ENCODE data around the gene PELI2. TPM values are rescaled to one million over a fixed set of nuclear protein-coding genes. Genes with fewer than 3 reads are reported as not detected.

PELI2 gene
- total RNA-seq, 1 experiment from 2014 or later: 10.0 TPM

GRCh38 chr14:56299306-56299984 is 181.2 kb downstream of the PELI2 start:
- H3F3A ChIP-seq (ENCODE audit: insufficient read depth, low read depth): no peaks in the 10 kb centered on the region
- BruUV-seq (replicated peaks): no TSS peak
- POLR2A ChIA-PET (ENCODE audit: unreplicated experiment): no interaction called here
- no peak overlapping the region for H3K27ac ChIP-seq
- intact Hi-C loops (cut with micrococcal nuclease; ENCODE audit: unreplicated experiment): no loop called here
- H3K4me3 ChIP-seq: no peak overlapping the region
- no peaks in the 10 kb centered on the region for H3K36me3 ChIP-seq (ENCODE audit: low read depth)
- no peak overlapping the region for H2AFZ ChIP-seq
- H3K27me3 ChIP-seq (ENCODE audit: insufficient read depth, low read depth): no peaks in the 10 kb centered on the region
- H3K9me3 ChIP-seq (ENCODE audit: insufficient read depth, low read depth): no peaks in the 10 kb centered on the region
- DNase-seq: no peak
- H4K20me1 ChIP-seq (ENCODE audit: insufficient read depth): no peaks in the 10 kb centered on the region
- no peaks in the 10 kb centered on the region for H3K4me1 ChIP-seq (replicated peaks; ENCODE audit: insufficient read depth)
- no peak overlapping the region for H3K4me2 ChIP-seq
- H3K9me2 ChIP-seq (ENCODE audit: insufficient read depth): no peaks in the 10 kb centered on the region
- H3K79me2 ChIP-seq (ENCODE audit: low read depth): no peaks in the 10 kb centered on the region
- CTCF ChIA-PET: no interaction called here
- no peak for TF ChIP-seq EZH2 (IDR thresholded peaks at IDR 0.05; ENCODE audit: low read depth)
- TF ChIP-seq CTCF (conservative IDR thresholded peaks at IDR 0.05): no peak

- DNase-seq: no peak
- intact Hi-C loops (cut with micrococcal nuclease; ENCODE audit: unreplicated experiment): no loop called here
- no peaks in the 10 kb centered on the region for H3K27me3 ChIP-seq (ENCODE audit: insufficient read depth, low read depth)
- ChIA-PET POLR2A (ENCODE audit: unreplicated experiment) (no interaction called here), CTCF (no interaction called here)
- no peaks in the 10 kb centered on the region for H3K4me1 ChIP-seq (replicated peaks; ENCODE audit: insufficient read depth)
- H3K79me2 ChIP-seq (ENCODE audit: low read depth): no peaks in the 10 kb centered on the region
- H3K4me2 ChIP-seq: no peak overlapping the region
- no peaks in the 10 kb centered on the region for H3F3A ChIP-seq (ENCODE audit: insufficient read depth, low read depth)
- TF ChIP-seq EZH2 (IDR thresholded peaks at IDR 0.05; ENCODE audit: low read depth) (no peak), CTCF (conservative IDR thresholded peaks at IDR 0.05) (no peak)
- BruUV-seq (replicated peaks): no TSS peak
- H3K36me3 ChIP-seq (ENCODE audit: low read depth): no peaks in the 10 kb centered on the region
- no peaks in the 10 kb centered on the region for H3K9me2 ChIP-seq (ENCODE audit: insufficient read depth)
- H2AFZ ChIP-seq: no peak overlapping the region
- no peaks in the 10 kb centered on the region for H3K9me3 ChIP-seq (ENCODE audit: insufficient read depth, low read depth)
- H3K27ac ChIP-seq: no peak overlapping the region
- no peak overlapping the region for H3K4me3 ChIP-seq
- no peaks in the 10 kb centered on the region for H4K20me1 ChIP-seq (ENCODE audit: insufficient read depth)
Measured at GRCh38 chr14:56300495-56300894, 182.3 kb downstream of the PELI2 start.

GRCh38 chr14:56304456-56304855 is 186.2 kb downstream of the PELI2 start:
- TF ChIP-seq CTCF (conservative IDR thresholded peaks at IDR 0.05): no peak
- TF ChIP-seq EZH2 (IDR thresholded peaks at IDR 0.05; ENCODE audit: low read depth): no peak
- Histone ChIP-seq H3K36me3 (ENCODE audit: low read depth) (no peaks in the 10 kb centered on the region), H3K79me2 (ENCODE audit: low read depth) (no peaks in the 10 kb centered on the region), H3K4me3 (no peak overlapping the region), H3K9me2 (ENCODE audit: insufficient read depth) (no peaks in the 10 kb centered on the region), H3K27me3 (ENCODE audit: insufficient read depth, low read depth) (no peaks in the 10 kb centered on the region), H3F3A (ENCODE audit: insufficient read depth, low read depth) (no peaks in the 10 kb centered on the region), H3K4me2 (no peak overlapping the region), H3K4me1 (replicated peaks; ENCODE audit: insufficient read depth) (no peaks in the 10 kb centered on the region), H4K20me1 (ENCODE audit: insufficient read depth) (no peaks in the 10 kb centered on the region), H3K27ac (no peak overlapping the region), H3K9me3 (ENCODE audit: insufficient read depth, low read depth) (no peaks in the 10 kb centered on the region), H2AFZ (no peak overlapping the region)
- BruUV-seq (replicated peaks): no TSS peak
- intact Hi-C loops (cut with micrococcal nuclease; ENCODE audit: unreplicated experiment): no loop called here
- POLR2A ChIA-PET (ENCODE audit: unreplicated experiment): no interaction called here
- no peak for DNase-seq
- CTCF ChIA-PET: no interaction called here

All from PC-9 (cell line).